H1 (cell line): ENCODE results near the gene RFLNA. TPM values are rescaled to one million over a fixed set of nuclear protein-coding genes. Genes with fewer than 3 reads are reported as not detected.

Experiments
- CTCF ChIA-PET: fragments of 300-600 bp; sonication (Branson Sonifier 250); formaldehyde crosslinking; loops from one replicate; lab custom pipeline; 2021; ENCODE audit not compliant: partially characterized antibody; lab: Charles Lee
- POLR2A ChIA-PET: fragments of 300-600 bp; sonication (Branson Sonifier 250); formaldehyde crosslinking; loops from one replicate; lab custom pipeline; 2021; ENCODE audit warnings: inconsistent platforms; ENCODE audit not compliant: partially characterized antibody; lab: Charles Lee
- DNase-seq, 2 experiments: peaks; one replicate each; pipeline versions ENCODE4 v3.0.0 to v3.0.0-alpha.2; 2010 to 2022; ENCODE audit warnings: low spot score in 2 of 2, low read depth in 1 of 2, mixed read lengths in 1 of 2
- FAIRE-seq: peaks from 2 replicates; lab custom pipeline; 2011; peaks lifted over from hg19 to GRCh38; lab: Jason Lieb, UNC
- H2AFZ ChIP-seq: 2 replicates; pipeline ENCODE4 v1.8.1; 2012; ENCODE audit warnings: low read length, inconsistent platforms
- H2AK5ac ChIP-seq: 2 replicates; pipeline ENCODE4 v1.6.1; 2013; ENCODE audit warnings: low read depth, low read length
- H2BK120ac ChIP-seq: replicated peaks from 2 replicates; pipeline ENCODE3; 2013; ENCODE audit warnings: low read depth, low read length, inconsistent platforms
- H2BK12ac ChIP-seq: 2 replicates; pipeline ENCODE4 v1.6.1; 2013; ENCODE audit warnings: low read depth, low read length
- H2BK15ac ChIP-seq: 2 replicates; pipeline ENCODE4 v1.6.1; 2013; ENCODE audit warnings: low read length
- H2BK20ac ChIP-seq: 2 replicates; pipeline ENCODE4 v1.6.1; 2013; ENCODE audit warnings: low read length
- H2BK5ac ChIP-seq: 2 replicates; pipeline ENCODE4 v1.6.1; 2013; ENCODE audit warnings: low read depth, low read length
- H3K14ac ChIP-seq: 2 replicates; pipeline ENCODE4 v1.6.1; 2013; ENCODE audit warnings: inconsistent platforms; ENCODE audit not compliant: insufficient read length
- H3K18ac ChIP-seq: 2 replicates; pipeline ENCODE4 v1.6.1; 2013; ENCODE audit warnings: low read length; ENCODE audit errors: extremely low read depth
- H3K23ac ChIP-seq: 2 replicates; pipeline ENCODE4 v1.6.1; 2013; ENCODE audit warnings: inconsistent platforms; ENCODE audit not compliant: insufficient read length
- H3K23me2 ChIP-seq: 2 replicates; pipeline ENCODE4 v1.6.1; 2013; ENCODE audit warnings: low read depth, low read length
- H3K27ac ChIP-seq: 2 replicates; pipeline ENCODE4 v1.6.1; 2011; ENCODE audit warnings: low read depth, low read length, inconsistent platforms
- H3K27me3 ChIP-seq, 4 experiments: replicated peaks in 1 of 4; 1 replicate in 1 of 4; 2 replicates in 3 of 4; pipeline versions ENCODE4 v1.6.1 to v1.8.1; 2011 to 2013; ENCODE audit warnings: low read length in 3 of 4, mild to moderate bottlenecking in 3 of 4, inconsistent platforms in 2 of 4, mixed read lengths in 2 of 4, moderate library complexity in 1 of 4; ENCODE audit not compliant: control insufficient read depth in 3 of 4, insufficient read depth in 3 of 4; ENCODE audit errors: extremely low read depth in 1 of 4
- H3K36me3 ChIP-seq, 4 experiments: 2 replicates each; pipeline versions ENCODE4 v1.6.1 to v1.8.1; 2011 to 2013; ENCODE audit warnings: mild to moderate bottlenecking in 4 of 4, low read length in 3 of 4, moderate library complexity in 2 of 4, control low read depth in 1 of 4, inconsistent platforms in 1 of 4; ENCODE audit not compliant: insufficient read depth in 4 of 4, control insufficient read depth in 2 of 4
- H3K4ac ChIP-seq: replicated peaks from 2 replicates; pipeline ENCODE3; 2013; ENCODE audit warnings: low read length, low read depth, mixed read lengths, inconsistent platforms; ENCODE audit not compliant: insufficient read length
- H3K4me1 ChIP-seq, 4 experiments: replicated peaks in 1 of 4; 1 replicate in 1 of 4; 2 replicates in 3 of 4; pipeline versions ENCODE4 v1.6.1 to v1.8.1; 2011 to 2013; ENCODE audit warnings: low read length in 3 of 4, inconsistent platforms in 2 of 4, mixed read lengths in 1 of 4; ENCODE audit not compliant: insufficient read depth in 4 of 4, control insufficient read depth in 3 of 4
- H3K4me2 ChIP-seq, 2 experiments: 2 replicates each; pipeline versions ENCODE4 v1.6.1 to v1.8.1; 2011 to 2013; ENCODE audit warnings: low read depth in 2 of 2, low read length in 2 of 2, control low read depth in 1 of 2, inconsistent platforms in 1 of 2, mild to moderate bottlenecking in 1 of 2; ENCODE audit not compliant: insufficient read depth in 1 of 2
- H3K4me3 ChIP-seq, 4 experiments: fragments of 200-600, 300-600 bp in 1 of 4; sonication (generic), shearing (Covaris generic), sonication (Bioruptor Twin) in 1 of 4; 2 replicates each; pipeline versions ENCODE4 v1.5.1 to v1.8.1; 2011 to 2016; ENCODE audit warnings: low read length in 4 of 4, low read depth in 3 of 4, control low read depth in 2 of 4, inconsistent platforms in 2 of 4, mild to moderate bottlenecking in 2 of 4, mixed read lengths in 1 of 4, moderate library complexity in 1 of 4; ENCODE audit not compliant: insufficient read depth in 2 of 4; ENCODE audit errors: extremely low read depth in 1 of 4
- H3K56ac ChIP-seq: replicated peaks from 2 replicates; pipeline ENCODE3; 2013; ENCODE audit warnings: low read depth, mild to moderate bottlenecking, mixed read lengths, low read length, inconsistent platforms; ENCODE audit not compliant: insufficient read length
- H3K79me1 ChIP-seq: 2 replicates; pipeline ENCODE4 v1.6.1; 2013; ENCODE audit warnings: low read depth, low read length, control low read depth
- H3K79me2 ChIP-seq, 2 experiments: 2 replicates each; pipeline versions ENCODE4 v1.6.1 to v1.8.1; 2012 to 2013; ENCODE audit warnings: low read length in 2 of 2, mild to moderate bottlenecking in 2 of 2, inconsistent platforms in 1 of 2; ENCODE audit not compliant: insufficient read depth in 2 of 2, control insufficient read depth in 1 of 2
- H3K9ac ChIP-seq, 4 experiments: replicated peaks in 1 of 4; 1 replicate in 1 of 4; 2 replicates in 3 of 4; pipeline versions ENCODE4 v1.6.1 to v1.8.1; 2011 to 2013; ENCODE audit warnings: low read depth in 3 of 4, low read length in 3 of 4, control low read depth in 2 of 4, mild to moderate bottlenecking in 2 of 4, moderate library complexity in 2 of 4, inconsistent platforms in 1 of 4; ENCODE audit errors: extremely low read depth in 1 of 4
- H3K9me3 ChIP-seq, 2 experiments: 2 replicates each; pipeline versions ENCODE4 v1.6.1 to v1.8.1; 2012 to 2013; ENCODE audit warnings: mild to moderate bottlenecking in 2 of 2, moderate library complexity in 2 of 2, control low read depth in 1 of 2, inconsistent platforms in 1 of 2, low read depth in 1 of 2, low read length in 1 of 2, mixed read lengths in 1 of 2; ENCODE audit not compliant: insufficient read depth in 2 of 2
- H4K20me1 ChIP-seq, 2 experiments: replicated peaks in 1 of 2; 2 replicates each; pipeline versions ENCODE3 to v1.8.1; 2011 to 2013; ENCODE audit warnings: inconsistent platforms in 2 of 2, low read length in 2 of 2, mild to moderate bottlenecking in 1 of 2; ENCODE audit not compliant: insufficient read depth in 2 of 2, control insufficient read depth in 1 of 2
- H4K5ac ChIP-seq: 2 replicates; pipeline ENCODE4 v1.6.1; 2013; ENCODE audit warnings: low read length, low read depth, mixed read lengths, inconsistent platforms; ENCODE audit not compliant: insufficient read length
- H4K8ac ChIP-seq: 2 replicates; pipeline ENCODE4 v1.8.0; 2013; ENCODE audit warnings: mild to moderate bottlenecking, moderate library complexity, low read length, inconsistent platforms; ENCODE audit not compliant: insufficient read depth; ENCODE audit errors: extremely low read depth
- H4K91ac ChIP-seq: replicated peaks from 2 replicates; pipeline ENCODE3; 2013; ENCODE audit warnings: low read length, mixed read lengths, inconsistent platforms; ENCODE audit not compliant: insufficient read length
- CBX5 ChIP-seq: fragments of 300-800, 300-1000 bp; sonication (generic); IDR thresholded peaks from 2 replicates; pipeline ENCODE4 v1.7.1; 2016; ENCODE audit warnings: antibody characterized with exemption, low read length, low read depth
- CTBP2 ChIP-seq: IDR thresholded peaks from 2 replicates; pipeline ENCODE4 v1.7.0; 2011; ENCODE audit warnings: borderline replicate concordance, mild to moderate bottlenecking, moderate library complexity, mixed read lengths, low read length; ENCODE audit not compliant: insufficient read depth, insufficient read length
- CTCF ChIP-seq, 3 experiments: IDR thresholded peaks; 1 replicate in 2 of 3; 2 replicates in 1 of 3; pipeline versions ENCODE4 v1.5.1 to v1.6.1; 2011; ENCODE audit warnings: low read length in 3 of 3, mild to moderate bottlenecking in 3 of 3, inconsistent platforms in 2 of 3, low read depth in 1 of 3, moderate library complexity in 1 of 3; ENCODE audit not compliant: insufficient read depth in 1 of 3; ENCODE audit errors: control extremely low read depth in 1 of 3
- EP300 ChIP-seq, 2 experiments: IDR thresholded peaks; 1 replicate in 1 of 2; 2 replicates in 1 of 2; pipeline ENCODE4 v1.6.1; 2011 to 2012; ENCODE audit warnings: low read depth in 2 of 2, low read length in 2 of 2, mild to moderate bottlenecking in 2 of 2, borderline replicate concordance in 1 of 2, inconsistent platforms in 1 of 2, moderate library complexity in 1 of 2
- FOSL1 ChIP-seq: IDR thresholded peaks from 2 replicates; pipeline ENCODE4 v1.6.1; 2011; ENCODE audit warnings: mild to moderate bottlenecking, low read depth, low read length, moderate library complexity; ENCODE audit not compliant: insufficient read depth
- JUN ChIP-seq: IDR thresholded peaks from 2 replicates; pipeline ENCODE4 v1.6.1; 2011; ENCODE audit warnings: low read depth, mild to moderate bottlenecking, improper control_type of control experiment, low read length
- KDM4A ChIP-seq: IDR thresholded peaks from one replicate; pipeline ENCODE4 v1.7.1; 2012; ENCODE audit warnings: low read depth, mild to moderate bottlenecking, moderate library complexity, low read length, inconsistent platforms; ENCODE audit not compliant: severe bottlenecking
- POU5F1 ChIP-seq: IDR thresholded peaks from 2 replicates; pipeline ENCODE4 v1.6.1; 2011; ENCODE audit warnings: low read depth, mild to moderate bottlenecking, low read length, moderate library complexity
- RAD21 ChIP-seq, 2 experiments: IDR thresholded peaks in 1 of 2; conservative IDR thresholded peaks in 1 of 2; 2 replicates each; pipeline ENCODE4 v1.6.1; 2011; ENCODE audit warnings: low read depth in 2 of 2, low read length in 2 of 2, improper control_type of control experiment in 1 of 2, inconsistent platforms in 1 of 2, mild to moderate bottlenecking in 1 of 2, moderate library complexity in 1 of 2
- RNF2 ChIP-seq: fragments of 200-900, 300-1000 bp; sonication (generic); IDR thresholded peaks from 2 replicates; pipeline ENCODE4 v1.7.1; 2016; ENCODE audit warnings: borderline replicate concordance, low read depth, mild to moderate bottlenecking, antibody characterized with exemption, low read length; ENCODE audit not compliant: poor library complexity, severe bottlenecking; ENCODE audit errors: missing control alignments
- WGBS, 2 experiments: shearing (Covaris generic) in 1 of 2; methylation state at CpG; one replicate each; pipeline versions ENCODE4 v1.1.6 to v1.1.7; 2013 to 2015; ENCODE audit warnings: low lambda C conversion rate in 2 of 2, mixed read lengths in 2 of 2, inconsistent platforms in 1 of 2, low coverage in 1 of 2, missing lambda C conversion rate in 1 of 2; ENCODE audit not compliant: insufficient replicate concordance in 2 of 2, insufficient coverage in 1 of 2, insufficient read length in 1 of 2; ENCODE audit errors: extremely low coverage in 1 of 2, missing lambda C conversion rate in 1 of 2; 5-methylcytosine and 5-hydroxymethylcytosine counted together
- polyA plus RNA-seq, 7 experiments: library from polyadenylated mRNA; depleted of rRNA in 3 of 7; stranded (reverse) in 5 of 7; unstranded in 2 of 7; fragments of >200 nt in 5 of 7; fragments of 200-250 nt in 2 of 7; gene quantifications; 1 replicate in 5 of 7; 2 replicates in 1 of 7; 4 replicates in 1 of 7; pipeline versions ENCODE4 v1.2.1 to v1.2.3, GENCODE V29; 2011 to 2013; ENCODE audit warnings: missing spikeins in 2 of 7, mixed read lengths in 2 of 7
- total RNA-seq: library from RNA; stranded (reverse); fragmentation: NEBNext Ultra II Directional; extraction: Animal tissue kit (Norgen Biotek cat#: 25700); gene quantifications from 2 replicates; pipeline ENCODE4 v1.2.1, GENCODE V29; 2021

Gene RFLNA
- total and polyA plus RNA-seq, 2 of the 8 experiments (the other 6 are each of a cell fraction or from before 2014, with no cell fraction given), result 6.4 to 6.6 TPM

DNA sequence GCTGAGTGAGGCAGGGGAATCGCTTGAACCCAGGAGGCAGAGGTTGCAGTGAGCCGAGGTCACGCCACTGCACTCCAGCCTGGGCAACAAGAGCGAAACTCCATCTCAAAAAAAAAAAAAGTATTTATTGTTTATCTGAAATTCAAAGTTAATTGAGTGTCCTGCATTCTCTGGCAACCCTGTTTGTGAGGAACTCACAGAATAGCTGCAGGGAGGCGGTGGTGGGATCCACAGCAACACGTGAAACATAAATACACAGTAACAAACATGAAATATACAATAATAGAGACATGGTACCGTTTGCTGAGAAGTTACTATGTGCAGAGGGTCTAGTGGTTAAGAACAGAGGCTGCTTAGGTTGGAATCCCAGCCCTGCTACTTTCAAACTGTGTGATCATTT lies 43.7 kb upstream of the RFLNA start:
- no peak for FAIRE-seq
- no peak overlapping the region for H2BK5ac ChIP-seq
- WGBS, 2 experiments, result 88% methylated on average over 7 of the region's 7 CpGs; no CpG with 5 or more reads in 1 of the 2 experiments
- TF ChIP-seq EP300 (IDR thresholded peaks at IDR 0.05; ENCODE audit: borderline replicate concordance in 1 of 2, low read depth in 2 of 2, low read length in 2 of 2) (no peak), JUN (no peak), CTCF (IDR thresholded peaks at IDR 0.05; ENCODE audit: control extremely low read depth in 1 of 3, insufficient read depth in 1 of 3, low read depth in 1 of 3, low read length in 3 of 3) (no peak), POU5F1 (no peak), RAD21 (IDR thresholded peaks at IDR 0.05 in 1 of 2, conservative IDR thresholded peaks at IDR 0.05 in 1 of 2; ENCODE audit: low read depth in 2 of 2, low read length in 2 of 2) (no peak), KDM4A (no peak), FOSL1 (no peak), CBX5 (no peak), CTBP2 (no peak), RNF2 (no peak)

More for the DNA sequence above, 43.7 kb upstream of the RFLNA start:
- DNase-seq, result no peak
- Histone ChIP-seq H3K4me1 (0 out of 7 replicates have a peak, but pooled peaks cover 0 to 2% (median 0%) of the 10 kb centered on the region in 4 experiments), H3K79me1 (no peaks in the 10 kb centered on the region), H3K23me2 (no peaks in the 10 kb centered on the region), H4K5ac (no peak overlapping the region), H3K36me3 (no peaks in the 10 kb centered on the region), H3K9me3 (no peaks in the 10 kb centered on the region), H2AK5ac (no peak overlapping the region), H3K56ac (no peak overlapping the region), H4K91ac (no peak overlapping the region), H3K14ac (no peak overlapping the region), H3K4me2 (no peak overlapping the region), H3K27me3 (no peaks in the 10 kb centered on the region; a peak in 1 of 7 replicates), H2BK15ac (no peak overlapping the region), H2AFZ (no peak overlapping the region), H3K4me3 (no peak overlapping the region), H3K9ac (no peak overlapping the region), H3K23ac (no peak overlapping the region), H3K4ac (no peak overlapping the region), H3K27ac (no peak overlapping the region), H3K79me2 (no peaks in the 10 kb centered on the region), H3K18ac (no peak overlapping the region), H4K8ac (no peak overlapping the region), H2BK20ac (no peak overlapping the region), H4K20me1 (no peaks in the 10 kb centered on the region), H2BK12ac (no peak overlapping the region), H2BK120ac (no peak overlapping the region)
- ChIA-PET POLR2A (no interaction called here), CTCF (interaction anchor here (1.0 to 1.1 kb wide), 2 partner anchors 23 to 25 kb away, joined by 3 read pairs; no protein-coding TSS in a partner anchor)
